ENCODE data around the gene ECHDC3.

ECHDC3 gene

DNA sequence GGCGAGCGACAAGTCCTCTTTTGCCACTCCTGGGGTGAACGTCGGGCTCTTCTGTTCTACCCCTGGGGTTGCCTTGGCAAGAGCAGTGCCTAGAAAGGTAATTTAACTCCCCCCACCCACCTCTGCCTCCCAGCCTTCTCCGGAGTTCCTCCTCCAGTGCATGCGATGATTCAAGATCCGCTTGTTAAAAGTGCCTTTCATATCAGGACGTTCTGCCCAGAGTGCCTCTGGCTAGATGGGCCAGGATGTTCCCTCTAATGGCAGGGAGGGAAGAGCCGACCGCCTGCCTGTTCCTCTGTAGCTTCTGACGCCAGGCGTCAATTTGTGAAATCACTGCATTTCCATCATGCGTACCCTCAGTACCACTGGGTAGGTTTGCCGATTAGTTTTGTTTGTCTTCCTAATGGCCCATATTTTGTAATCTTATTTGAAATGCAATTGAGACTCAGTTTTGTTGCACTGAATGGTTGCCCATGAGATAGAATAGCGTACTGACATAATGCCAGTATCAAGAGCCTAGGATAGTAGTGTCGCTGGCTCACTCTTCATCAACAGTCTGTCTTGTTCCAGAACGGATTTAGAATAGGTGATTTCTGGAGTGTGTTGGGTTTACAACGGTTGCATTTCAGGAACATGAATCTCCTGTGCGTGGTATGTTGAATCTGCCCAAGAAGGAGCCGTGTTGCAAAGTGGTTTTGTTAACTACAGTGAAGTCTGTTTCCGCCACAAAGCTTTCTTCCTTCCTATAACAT lies 13.5 kb downstream of the ECHDC3 start:
- no peak for DNase-seq (ENCODE audit: low read depth)
- no peaks in the 10 kb centered on the region for H3K36me3 ChIP-seq (ENCODE audit: control insufficient read depth, insufficient read depth, low read length, severe bottlenecking)
- no peaks in the 10 kb centered on the region for H3K9me3 ChIP-seq (ENCODE audit: control insufficient read depth, low read length)

GRCh38 chr10:11756766-11757315 lies 14.7 kb downstream of the ECHDC3 start:
- no peak for DNase-seq (ENCODE audit: low read depth)
- no peak overlapping the region for H3K4me3 ChIP-seq (ENCODE audit: low read length)
- peaks cover 21% of the 10 kb centered on the region for H3K4me1 ChIP-seq (ENCODE audit: control insufficient read depth, insufficient read depth, low read length)
- no peaks in the 10 kb centered on the region for H3K27me3 ChIP-seq (replicated peaks; ENCODE audit: control insufficient read depth, insufficient read depth, low read length)
- peak overlapping the region; percentile 38 for H3K9ac ChIP-seq (ENCODE audit: low read length)
- H3K9me3 ChIP-seq (ENCODE audit: control insufficient read depth, low read length) = peaks cover 2% of the 10 kb centered on the region
- H3K36me3 ChIP-seq (ENCODE audit: control insufficient read depth, insufficient read depth, low read length, severe bottlenecking) = no peaks in the 10 kb centered on the region

More for the DNA sequence above, 13.5 kb downstream of the ECHDC3 start:
- Histone ChIP-seq H3K4me3 (ENCODE audit: low read length) (no peak overlapping the region), H3K27me3 (replicated peaks; ENCODE audit: control insufficient read depth, insufficient read depth, low read length) (no peaks in the 10 kb centered on the region), H3K9ac (ENCODE audit: low read length) (no peak overlapping the region), H3K4me1 (ENCODE audit: control insufficient read depth, insufficient read depth, low read length) (peaks cover 25% of the 10 kb centered on the region)

- no peaks in the 10 kb centered on the region for H3K36me3 ChIP-seq (ENCODE audit: control insufficient read depth, insufficient read depth, low read length, severe bottlenecking)
- no peaks in the 10 kb centered on the region for H3K27me3 ChIP-seq (replicated peaks; ENCODE audit: control insufficient read depth, insufficient read depth, low read length)
- H3K9ac ChIP-seq (ENCODE audit: low read length) = peak overlapping the region; percentile 38
- H3K4me3 ChIP-seq (ENCODE audit: low read length) = no peak overlapping the region
- peaks cover 21% of the 10 kb centered on the region for H3K4me1 ChIP-seq (ENCODE audit: control insufficient read depth, insufficient read depth, low read length)
- DNase-seq (ENCODE audit: low read depth) = peak; percentile 42
- peaks cover 2% of the 10 kb centered on the region for H3K9me3 ChIP-seq (ENCODE audit: control insufficient read depth, low read length)
Measured at GRCh38 chr10:11757454-11757820, 15.3 kb downstream of the ECHDC3 start.

DNA sequence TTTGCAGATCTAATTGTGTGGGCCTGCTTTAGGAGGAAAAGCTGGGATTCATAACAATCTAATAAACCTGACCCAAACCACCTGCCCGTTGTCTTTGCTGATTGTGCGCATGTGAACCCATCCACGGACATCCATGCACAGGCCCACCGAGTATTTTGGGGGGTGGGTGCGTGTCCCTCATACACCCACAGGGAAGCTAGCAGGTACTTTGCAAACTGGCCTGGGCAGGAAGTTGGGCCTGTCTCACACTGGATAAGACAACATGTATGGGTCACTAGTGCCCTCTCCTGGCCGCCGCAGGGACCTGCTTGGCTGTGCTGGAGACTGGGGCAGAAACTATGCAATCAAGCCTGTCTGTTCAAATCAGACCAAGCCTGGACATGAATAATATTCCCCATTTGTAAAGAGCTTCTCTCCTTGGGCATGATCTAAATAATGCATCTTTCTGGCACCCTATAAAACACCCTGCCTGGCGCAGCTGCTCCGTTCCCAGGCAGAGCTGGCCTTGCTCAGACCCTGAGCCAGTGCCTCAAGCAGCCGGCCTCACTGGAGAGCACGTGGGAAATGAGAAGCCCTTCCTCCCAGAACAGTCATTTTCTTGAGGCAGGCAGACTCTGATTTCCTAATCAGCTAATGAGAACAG lies 15.8 kb downstream of the ECHDC3 start:
- peak; percentile 87 for DNase-seq (ENCODE audit: low read depth)
- H3K9me3 ChIP-seq (ENCODE audit: control insufficient read depth, low read length) = peaks cover 2% of the 10 kb centered on the region

DNA sequence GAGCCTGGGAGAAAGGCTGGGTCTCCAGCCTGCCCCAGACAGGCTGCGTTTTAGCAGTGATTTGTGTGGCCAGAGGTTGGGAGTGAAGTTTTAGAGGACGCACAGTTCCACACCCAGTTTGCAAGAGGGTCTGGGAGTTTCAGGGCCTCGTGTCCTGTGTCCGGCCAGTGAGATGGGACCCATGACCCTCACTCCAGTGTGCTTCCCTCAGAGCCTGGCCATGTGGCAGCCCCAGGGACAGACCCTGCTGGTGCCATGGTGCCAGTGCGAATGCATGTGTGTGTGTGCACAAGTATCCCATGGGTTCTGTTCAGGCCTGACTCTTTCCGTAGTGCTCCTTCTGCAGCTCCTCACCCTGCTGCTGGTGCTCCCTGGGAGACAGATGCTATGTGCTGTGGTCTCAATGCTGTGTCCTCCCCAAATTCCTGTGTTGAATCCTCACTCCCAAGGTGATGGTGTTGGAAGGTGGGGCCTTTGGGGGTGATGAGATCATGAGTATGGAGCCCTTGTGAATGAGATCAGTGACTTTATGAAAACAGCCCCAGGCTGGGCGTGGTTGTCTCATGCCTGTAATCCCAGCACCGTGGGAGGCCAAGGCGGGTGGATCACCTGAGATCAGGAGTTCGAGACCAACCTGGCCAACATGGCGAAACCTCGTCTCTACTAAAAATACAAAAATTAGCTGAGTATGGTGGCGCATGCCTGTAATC lies 16.5 kb downstream of the ECHDC3 start:
- Histone ChIP-seq H3K9ac (ENCODE audit: low read length) (peak overlapping the region; percentile 20), H3K4me1 (ENCODE audit: control insufficient read depth, insufficient read depth, low read length) (peaks cover 21% of the 10 kb centered on the region), H3K27me3 (replicated peaks; ENCODE audit: control insufficient read depth, insufficient read depth, low read length) (no peaks in the 10 kb centered on the region), H3K36me3 (ENCODE audit: control insufficient read depth, insufficient read depth, low read length, severe bottlenecking) (no peaks in the 10 kb centered on the region), H3K4me3 (ENCODE audit: low read length) (no peak overlapping the region), H3K9me3 (ENCODE audit: control insufficient read depth, low read length) (peaks cover 2% of the 10 kb centered on the region)
- DNase-seq (ENCODE audit: low read depth) = no peak

More for the DNA sequence above, 15.8 kb downstream of the ECHDC3 start:
- Histone ChIP-seq H3K27me3 (replicated peaks; ENCODE audit: control insufficient read depth, insufficient read depth, low read length) (no peaks in the 10 kb centered on the region), H3K36me3 (ENCODE audit: control insufficient read depth, insufficient read depth, low read length, severe bottlenecking) (no peaks in the 10 kb centered on the region), H3K9ac (ENCODE audit: low read length) (peak overlapping the region; percentile 20), H3K4me3 (ENCODE audit: low read length) (no peak overlapping the region), H3K4me1 (ENCODE audit: control insufficient read depth, insufficient read depth, low read length) (peaks cover 21% of the 10 kb centered on the region)

GRCh38 chr10:11759347-11759746 lies 17.2 kb downstream of the ECHDC3 start:
- Histone ChIP-seq H3K9me3 (ENCODE audit: control insufficient read depth, low read length) (peaks cover 2% of the 10 kb centered on the region), H3K4me1 (ENCODE audit: control insufficient read depth, insufficient read depth, low read length) (peaks cover 21% of the 10 kb centered on the region), H3K4me3 (ENCODE audit: low read length) (no peak overlapping the region), H3K9ac (ENCODE audit: low read length) (no peak overlapping the region), H3K27me3 (replicated peaks; ENCODE audit: control insufficient read depth, insufficient read depth, low read length) (no peaks in the 10 kb centered on the region), H3K36me3 (ENCODE audit: control insufficient read depth, insufficient read depth, low read length, severe bottlenecking) (no peaks in the 10 kb centered on the region)
- DNase-seq (ENCODE audit: low read depth) = no peak

GRCh38 chr10:11760151-11760550 lies 18.0 kb downstream of the ECHDC3 start:
- Histone ChIP-seq H3K9me3 (ENCODE audit: control insufficient read depth, low read length) (peaks cover 2% of the 10 kb centered on the region), H3K4me1 (ENCODE audit: control insufficient read depth, insufficient read depth, low read length) (peaks cover 21% of the 10 kb centered on the region), H3K9ac (ENCODE audit: low read length) (no peak overlapping the region), H3K36me3 (ENCODE audit: control insufficient read depth, insufficient read depth, low read length, severe bottlenecking) (no peaks in the 10 kb centered on the region), H3K4me3 (ENCODE audit: low read length) (no peak overlapping the region), H3K27me3 (replicated peaks; ENCODE audit: control insufficient read depth, insufficient read depth, low read length) (no peaks in the 10 kb centered on the region)
- no peak for DNase-seq (ENCODE audit: low read depth)

GRCh38 chr10:11760861-11761260 lies 18.7 kb downstream of the ECHDC3 start:
- H3K9ac ChIP-seq (ENCODE audit: low read length) = no peak overlapping the region
- peaks cover 21% of the 10 kb centered on the region for H3K4me1 ChIP-seq (ENCODE audit: control insufficient read depth, insufficient read depth, low read length)
- DNase-seq (ENCODE audit: low read depth) = no peak
- H3K4me3 ChIP-seq (ENCODE audit: low read length) = no peak overlapping the region
- H3K36me3 ChIP-seq (ENCODE audit: control insufficient read depth, insufficient read depth, low read length, severe bottlenecking) = no peaks in the 10 kb centered on the region
- peaks cover 2% of the 10 kb centered on the region for H3K9me3 ChIP-seq (ENCODE audit: control insufficient read depth, low read length)
- no peaks in the 10 kb centered on the region for H3K27me3 ChIP-seq (replicated peaks; ENCODE audit: control insufficient read depth, insufficient read depth, low read length)

DNA sequence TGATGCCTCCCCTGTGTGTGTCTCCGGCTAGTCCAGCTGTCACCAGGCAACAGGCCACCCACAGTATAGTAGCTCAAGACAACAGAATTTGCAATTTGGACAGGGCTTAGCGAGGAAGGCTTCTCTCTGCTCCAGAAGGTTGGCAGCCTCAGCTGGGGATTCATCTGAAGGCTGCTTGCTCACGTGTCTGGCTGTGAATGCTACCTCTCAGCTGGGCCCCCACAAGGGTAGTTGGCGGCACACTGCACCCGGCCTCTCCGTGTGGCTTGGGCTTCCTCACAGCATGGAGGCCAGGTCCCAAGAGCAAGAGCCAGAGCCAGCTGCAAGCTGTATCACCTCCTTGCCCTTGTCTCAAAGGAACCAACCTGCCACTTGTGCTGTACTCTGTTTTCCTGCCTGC lies 19.2 kb downstream of the ECHDC3 start:
- H3K36me3 ChIP-seq (ENCODE audit: control insufficient read depth, insufficient read depth, low read length, severe bottlenecking) = no peaks in the 10 kb centered on the region
- no peak overlapping the region for H3K4me3 ChIP-seq (ENCODE audit: low read length)
- no peaks in the 10 kb centered on the region for H3K27me3 ChIP-seq (replicated peaks; ENCODE audit: control insufficient read depth, insufficient read depth, low read length)
- DNase-seq (ENCODE audit: low read depth) = no peak
- peaks cover 2% of the 10 kb centered on the region for H3K9me3 ChIP-seq (ENCODE audit: control insufficient read depth, low read length)
- H3K9ac ChIP-seq (ENCODE audit: low read length) = no peak overlapping the region
- peaks cover 21% of the 10 kb centered on the region for H3K4me1 ChIP-seq (ENCODE audit: control insufficient read depth, insufficient read depth, low read length)

DNA sequence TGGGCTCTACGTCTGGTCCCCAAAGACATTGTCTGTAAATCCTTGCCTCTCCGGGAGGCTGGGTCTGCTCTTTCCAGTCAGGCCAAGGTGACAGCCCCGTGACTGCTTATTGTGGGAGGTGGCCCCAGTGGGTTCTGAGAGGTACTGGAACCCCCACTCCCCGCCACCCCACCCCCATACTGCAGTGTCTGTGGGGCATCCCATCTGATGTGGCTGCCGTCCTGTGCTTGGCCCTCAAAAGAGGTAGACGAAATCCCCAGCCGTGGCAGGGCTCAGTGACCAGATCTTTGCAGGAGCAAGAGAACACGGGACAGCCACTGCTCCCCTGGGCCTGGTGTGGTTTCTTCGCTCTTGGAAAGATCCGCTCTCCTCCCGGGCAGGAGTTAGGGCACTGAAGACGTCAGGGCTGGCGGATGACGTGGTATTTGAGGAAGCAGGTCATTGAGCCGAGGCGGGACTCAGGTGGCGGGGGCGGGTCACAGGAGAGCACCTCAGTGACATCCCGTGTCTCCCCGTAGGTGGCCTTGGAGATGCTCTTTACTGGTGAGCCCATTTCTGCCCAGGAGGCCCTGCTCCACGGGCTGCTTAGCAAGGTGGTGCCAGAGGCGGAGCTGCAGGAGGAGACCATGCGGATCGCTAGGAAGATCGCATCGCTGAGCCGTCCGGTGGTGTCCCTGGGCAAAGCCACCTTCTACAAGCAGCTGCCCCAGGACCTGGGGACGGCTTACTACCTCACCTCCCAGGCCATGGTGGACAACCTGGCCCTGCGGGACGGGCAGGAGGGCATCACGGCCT lies 20.7 kb downstream of the ECHDC3 start:
- H3K9ac ChIP-seq (ENCODE audit: low read length) = no peak overlapping the region
- H3K4me3 ChIP-seq (ENCODE audit: low read length) = no peak overlapping the region
- H3K36me3 ChIP-seq (ENCODE audit: control insufficient read depth, insufficient read depth, low read length, severe bottlenecking) = no peaks in the 10 kb centered on the region
- H3K4me1 ChIP-seq (ENCODE audit: control insufficient read depth, insufficient read depth, low read length) = peaks cover 9% of the 10 kb centered on the region
- DNase-seq (ENCODE audit: low read depth) = no peak
- H3K27me3 ChIP-seq (replicated peaks; ENCODE audit: control insufficient read depth, insufficient read depth, low read length) = no peaks in the 10 kb centered on the region
- peaks cover 2% of the 10 kb centered on the region for H3K9me3 ChIP-seq (ENCODE audit: control insufficient read depth, low read length)
